K562 (cell line): Measurements from ENCODE around the gene P2RY8. TPM values are rescaled to one million over a fixed set of nuclear protein-coding genes. Genes with fewer than 3 reads are reported as not detected.

Source experiments
- ATAC-seq: fragments of 200-7000 bp; cut with Tn5 transposase; 3 replicates; pipeline ENCODE4 v1.9.1; 2020; ENCODE audit warnings: moderate library complexity
- BruUV-seq: library from RNA; stranded (reverse); fragments of 400-500 nt; replicated peaks from 2 replicates; lab custom pipeline; 2021; lab: Mats Ljungman, UMichigan
- CTCF ChIA-PET: fragments of 300-600 bp; formaldehyde crosslinking; extraction: SDS; loops from one replicate; lab custom pipeline; 2021; ENCODE audit warnings: low intra/inter-chr PET ratio; lab: Yijun Ruan, JAX
- POLR2A ChIA-PET: fragments of 300-600, 350-650 bp; sonication (Branson Sonifier 250); formaldehyde crosslinking; extraction: SDS; loops from one replicate; lab custom pipeline; 2021; ENCODE audit warnings: antibody characterized with exemption, inconsistent platforms; lab: Yijun Ruan, JAX
- DNase-seq, 4 experiments: peaks; one replicate each; pipeline versions ENCODE4 v3.0.0 to v3.0.0-alpha.2; 2011 to 2018; ENCODE audit warnings: low spot score in 3 of 4, mixed read lengths in 3 of 4; ENCODE audit errors: extremely low read depth in 1 of 4
- FAIRE-seq: peaks from 2 replicates; lab custom pipeline; 2011; peaks lifted over from hg19 to GRCh38; lab: Jason Lieb, UNC
- H2AFZ ChIP-seq: 2 replicates; pipeline ENCODE4 v1.6.0; 2011; ENCODE audit warnings: low read depth, low read length, control low read depth, inconsistent platforms
- H3K27ac ChIP-seq: fragments of 200-600 bp; 3 replicates; pipeline ENCODE4 v1.8.0; 2011; ENCODE audit warnings: low read depth, mild to moderate bottlenecking, control low read depth, inconsistent platforms, low read length, moderate library complexity, mixed read lengths; ENCODE audit errors: extremely low read depth
- H3K27me3 ChIP-seq, 2 experiments: fragments of 300-600 bp in 1 of 2; 2 replicates in 1 of 2; 3 replicates in 1 of 2; pipeline versions ENCODE4 v1.6.0 to v1.8.0; 2011; ENCODE audit warnings: inconsistent platforms in 2 of 2, low read length in 2 of 2, mild to moderate bottlenecking in 1 of 2, mixed read lengths in 1 of 2, moderate library complexity in 1 of 2; ENCODE audit not compliant: control insufficient read depth in 2 of 2, insufficient read depth in 2 of 2
- H3K36me3 ChIP-seq: fragments of 300-600 bp; 3 replicates; pipeline ENCODE4 v1.8.0; 2011; ENCODE audit warnings: mild to moderate bottlenecking, low read length, inconsistent platforms; ENCODE audit not compliant: control insufficient read depth, insufficient read depth
- H3K4me1 ChIP-seq, 2 experiments: fragments of 200-600 bp in 1 of 2; replicated peaks in 1 of 2; 2 replicates in 1 of 2; 3 replicates in 1 of 2; pipeline versions ENCODE4 v1.5.1 to v1.8.0; 2011; ENCODE audit warnings: inconsistent platforms in 2 of 2, low read length in 2 of 2, mild to moderate bottlenecking in 1 of 2, mixed read lengths in 1 of 2, moderate library complexity in 1 of 2; ENCODE audit not compliant: control insufficient read depth in 2 of 2, insufficient read depth in 2 of 2
- H3K4me2 ChIP-seq: 2 replicates; pipeline ENCODE4 v1.6.1; 2011; ENCODE audit warnings: low read length, control low read depth, inconsistent platforms, mixed read lengths; ENCODE audit not compliant: insufficient read depth
- H3K4me3 ChIP-seq: fragments of 200-600 bp; sonication (generic), shearing (Covaris generic); 2 replicates; pipeline ENCODE4 v1.5.1; 2016; ENCODE audit warnings: control low read depth, inconsistent platforms
- H3K79me2 ChIP-seq: fragments of 200-600 bp; 3 replicates; pipeline ENCODE4 v1.8.0; 2011; ENCODE audit warnings: low read length, inconsistent platforms; ENCODE audit not compliant: control insufficient read depth, insufficient read depth
- H3K9ac ChIP-seq, 2 experiments: 2 replicates each; pipeline versions ENCODE4 v1.6.0 to v1.6.1; 2011; ENCODE audit warnings: low read depth in 2 of 2, low read length in 2 of 2, control low read depth in 1 of 2, inconsistent platforms in 1 of 2, mild to moderate bottlenecking in 1 of 2, mixed read lengths in 1 of 2; ENCODE audit not compliant: insufficient read depth in 1 of 2
- H3K9me1 ChIP-seq: one replicate; pipeline ENCODE4 v1.6.0; 2011; ENCODE audit warnings: inconsistent platforms, mild to moderate bottlenecking, low read length, moderate library complexity; ENCODE audit not compliant: control insufficient read depth, insufficient read depth
- H3K9me3 ChIP-seq: replicated peaks from 2 replicates; pipeline ENCODE4 v1.5.1; 2011; ENCODE audit warnings: low read depth, low read length, inconsistent platforms; ENCODE audit not compliant: control insufficient read depth, insufficient read depth
- H4K20me1 ChIP-seq: replicated peaks from 2 replicates; pipeline ENCODE4 v1.6.1; 2011; ENCODE audit warnings: low read length, inconsistent platforms, mixed read lengths; ENCODE audit not compliant: control insufficient read depth, insufficient read depth
- FOXJ3 ChIP-seq: sonication (generic); formaldehyde crosslinking; IDR thresholded peaks from 2 replicates; pipeline ENCODE4 v1.4.0; 2020; ENCODE audit warnings: mild to moderate bottlenecking, missing genetic modification reagents
- MECOM ChIP-seq: fragments of 250-450 bp; sonication (Bioruptor Pico); IDR thresholded peaks from 2 replicates; pipeline ENCODE4 v1.8.0; 2022; ENCODE audit warnings: inconsistent platforms
- WGBS: fragments of 100-300 bp; shearing (Covaris generic); methylation state at CpG from one replicate; pipeline ENCODE4 v1.1.6; 2016; ENCODE audit warnings: low coverage, mixed read lengths; ENCODE audit not compliant: insufficient coverage; ENCODE audit errors: missing lambda C conversion rate; 5-methylcytosine and 5-hydroxymethylcytosine counted together
- in situ Hi-C: fragments of 300-500 bp; cut with MboI; formaldehyde crosslinking; loops from 4 replicates; pipeline ENCODE4 v1.15.0; 2018; ENCODE audit warnings: inconsistent platforms, mixed read lengths
- intact Hi-C: fragments of 100-400 bp; cut with micrococcal nuclease; formaldehyde crosslinking; loops from 2 replicates; pipeline ENCODE4 v1.14.2; 2022
- polyA plus RNA-seq, 8 experiments: library from polyadenylated mRNA; depleted of rRNA in 4 of 8; stranded (reverse) in 5 of 8; unstranded in 3 of 8; fragments of >200 nt; fragmentation: Nextera tagmentation in 2 of 8; fragmentation: Illumina TruSeq in 1 of 8; extraction: Ambion mirVana in 2 of 8; extraction: Trizol in 1 of 8; gene quantifications; 2 replicates each; pipeline versions ENCODE4 v1.2.1 to v1.2.3, GENCODE V29; 2011 to 2014; ENCODE audit warnings: inconsistent platforms in 1 of 8, missing spikeins in 1 of 8
- total RNA-seq, 7 experiments: library from RNA; depleted of rRNA in 6 of 7; stranded (reverse); fragments of >200 nt in 6 of 7; fragmentation: Illumina TruSeq in 2 of 7; extraction: Trizol in 2 of 7; gene quantifications; 2 replicates each; pipeline versions ENCODE4 v1.2.1 to v1.2.3, GENCODE V29; 2011 to 2021; ENCODE audit warnings: low replicate concordance in 1 of 7
- TF ChIP-seq, protein P1 (sequence below): sonication (generic); formaldehyde crosslinking; IDR thresholded peaks from 2 replicates; pipeline ENCODE4 v1.8.1; 2023; ENCODE audit warnings: mild to moderate bottlenecking, missing genetic modification reagents

Gene P2RY8
- total and polyA plus RNA-seq, 9 of the 15 experiments (the other 6 are each of a cell fraction or from before 2014, with no cell fraction given): 0.04 to 0.69 (median 0.08) TPM; not detected in 3

GRCh38 chrX:1518512-1518911, 18.5 kb downstream of the P2RY8 start:
- POLR2A ChIA-PET: no interaction called here
- BruUV-seq: no TSS peak
- Histone ChIP-seq H3K79me2 (no peaks in the 10 kb centered on the region), H3K4me1 (no peaks in the 10 kb centered on the region; a peak in 1 of 5 replicates), H3K9ac (no peak overlapping the region), H3K9me3 (no peaks in the 10 kb centered on the region), H3K27ac (no peak overlapping the region), H4K20me1 (no peaks in the 10 kb centered on the region), H3K36me3 (no peaks in the 10 kb centered on the region), H3K27me3 (no peaks in the 10 kb centered on the region), H3K9me1 (no peaks in the 10 kb centered on the region), H3K4me3 (no peak overlapping the region), H2AFZ (no peak overlapping the region), H3K4me2 (no peak overlapping the region)
- CTCF ChIA-PET: no interaction called here
- ATAC-seq: no peak
- no peak for FAIRE-seq
- in situ Hi-C loops: no loop called here
- no CpG with 5 or more reads among the region's 1 CpG for WGBS
- TF ChIP-seq, protein P1, sequence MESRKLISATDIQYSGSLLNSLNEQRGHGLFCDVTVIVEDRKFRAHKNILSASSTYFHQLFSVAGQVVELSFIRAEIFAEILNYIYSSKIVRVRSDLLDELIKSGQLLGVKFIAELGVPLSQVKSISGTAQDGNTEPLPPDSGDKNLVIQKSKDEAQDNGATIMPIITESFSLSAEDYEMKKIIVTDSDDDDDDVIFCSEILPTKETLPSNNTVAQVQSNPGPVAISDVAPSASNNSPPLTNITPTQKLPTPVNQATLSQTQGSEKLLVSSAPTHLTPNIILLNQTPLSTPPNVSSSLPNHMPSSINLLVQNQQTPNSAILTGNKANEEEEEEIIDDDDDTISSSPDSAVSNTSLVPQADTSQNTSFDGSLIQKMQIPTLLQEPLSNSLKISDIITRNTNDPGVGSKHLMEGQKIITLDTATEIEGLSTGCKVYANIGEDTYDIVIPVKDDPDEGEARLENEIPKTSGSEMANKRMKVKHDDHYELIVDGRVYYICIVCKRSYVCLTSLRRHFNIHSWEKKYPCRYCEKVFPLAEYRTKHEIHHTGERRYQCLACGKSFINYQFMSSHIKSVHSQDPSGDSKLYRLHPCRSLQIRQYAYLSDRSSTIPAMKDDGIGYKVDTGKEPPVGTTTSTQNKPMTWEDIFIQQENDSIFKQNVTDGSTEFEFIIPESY (CRISPR knock-in tag): peak; percentile 54
- TF ChIP-seq MECOM: no peak
- intact Hi-C loops: no loop called here
- no peak for DNase-seq

DNA sequence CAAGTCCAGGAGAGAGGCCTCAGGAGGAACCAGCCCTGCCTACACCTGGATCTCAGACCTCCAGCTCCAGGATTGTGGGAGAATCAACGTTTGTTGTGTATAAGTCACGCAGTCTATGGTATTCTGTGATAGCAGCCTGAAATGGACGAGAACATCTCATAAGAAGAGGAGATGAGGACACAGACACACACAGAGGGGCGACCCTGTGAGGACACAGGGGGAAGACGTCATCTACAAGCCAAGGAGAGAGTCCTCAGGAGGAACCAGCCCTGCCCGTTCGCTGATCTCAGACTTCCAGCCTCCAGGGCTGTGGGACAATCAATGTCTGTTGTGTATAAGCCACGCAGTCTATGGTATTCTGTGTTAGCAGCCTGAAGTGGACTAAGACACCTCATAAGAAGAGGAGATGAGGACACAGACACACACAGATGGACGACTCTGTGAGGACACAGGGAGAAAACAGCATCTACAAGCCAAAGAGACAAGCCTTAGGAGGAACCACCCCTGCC, 20.3 kb downstream of the P2RY8 start:
- intact Hi-C loops: no loop called here
- no peak for DNase-seq
- no peaks in the 10 kb centered on the region for H3K36me3 ChIP-seq
- TF ChIP-seq FOXJ3 (CRISPR knock-in tag): no peak

More for the DNA sequence above, 20.3 kb downstream of the P2RY8 start:
- Histone ChIP-seq H3K9ac (no peak overlapping the region), H3K4me2 (no peak overlapping the region), H3K4me1 (no peaks in the 10 kb centered on the region; a peak in 1 of 5 replicates), H3K9me1 (no peaks in the 10 kb centered on the region), H3K27ac (no peak overlapping the region), H3K4me3 (no peak overlapping the region), H3K9me3 (no peaks in the 10 kb centered on the region), H3K79me2 (no peaks in the 10 kb centered on the region), H2AFZ (peak overlapping the region; percentile 16; the same call in 1 of the 2 replicates), H3K27me3 (no peaks in the 10 kb centered on the region), H4K20me1 (no peaks in the 10 kb centered on the region)
- FAIRE-seq: no peak
- no peak for ATAC-seq
- in situ Hi-C loops: no loop called here
- WGBS: 10% methylated on average over 9 of the region's 9 CpGs
- no TSS peak for BruUV-seq
- CTCF ChIA-PET: no interaction called here
- POLR2A ChIA-PET: no interaction called here
